ENCODE results near the gene GPC5. TPM values are rescaled to one million over a fixed set of nuclear protein-coding genes. Genes with fewer than 3 reads are reported as not detected.

GPC5 gene
- total and polyA plus RNA-seq, 2 donors (not counting 3 experiments of a cell fraction or from before 2014, with no cell fraction given) = 0.59 to 0.97 TPM

DNA sequence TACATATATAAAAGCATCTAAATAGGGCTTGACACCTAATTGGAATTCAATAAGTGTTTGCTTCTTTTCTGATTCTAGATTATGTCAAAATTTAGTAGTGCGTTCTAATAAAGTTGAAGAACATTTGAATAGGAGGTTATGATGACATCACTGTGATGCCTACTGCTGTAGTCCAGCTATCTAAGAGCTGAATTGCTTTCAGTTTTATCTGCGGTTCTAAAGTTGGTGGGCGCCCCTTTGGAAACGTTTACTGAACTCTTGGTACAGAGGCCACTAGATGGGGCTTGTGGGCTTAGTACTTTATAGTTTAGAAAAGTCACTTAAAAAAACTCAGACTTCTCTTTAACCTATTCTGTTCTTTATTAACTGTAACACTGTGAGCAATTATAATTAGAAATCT lies 776.9 kb downstream of the GPC5 start:
- Histone ChIP-seq H3K9ac (replicated peaks; ENCODE audit: extremely low read depth, insufficient read depth, low read length) (no peak overlapping the region), H3K36me3 (ENCODE audit: control insufficient read depth in 2 of 2, extremely low read depth in 1 of 2, insufficient read depth in 2 of 2, low read length in 2 of 2) (no peaks in the 10 kb centered on the region), H2AFZ (ENCODE audit: low read depth, low read length) (no peak overlapping the region), H3K9me1 (replicated peaks; ENCODE audit: control insufficient read depth, extremely low read depth, insufficient read depth, low read length) (no peaks in the 10 kb centered on the region), H3K4me1 (ENCODE audit: control insufficient read depth, extremely low read depth, insufficient read depth, low read length) (no peaks in the 10 kb centered on the region), H3K27ac (ENCODE audit: insufficient read depth, low read depth, low read length) (no peak overlapping the region), H3K4me2 (ENCODE audit: insufficient read depth, low read length) (no peak overlapping the region), H3K4me3 (replicated peaks in 1 of 3; ENCODE audit: insufficient read depth in 1 of 3, low read depth in 1 of 3, low read length in 3 of 3) (no peak overlapping the region), H3K79me2 (ENCODE audit: control insufficient read depth, insufficient read depth, low read length) (no peaks in the 10 kb centered on the region), H3K9me3 (replicated peaks; ENCODE audit: control insufficient read depth, insufficient read depth, low read length) (no peaks in the 10 kb centered on the region), H4K20me1 (replicated peaks; ENCODE audit: control insufficient read depth, extremely low read depth, insufficient read depth, low read length) (no peaks in the 10 kb centered on the region), H3K27me3 (ENCODE audit: control insufficient read depth in 2 of 2, insufficient read depth in 2 of 2, low read length in 2 of 2) (no peaks in the 10 kb centered on the region)
- no peak for FAIRE-seq
- POLR2A ChIA-PET = no interaction called here
- CTCF ChIA-PET = no interaction called here
- TF ChIP-seq, protein P1, sequence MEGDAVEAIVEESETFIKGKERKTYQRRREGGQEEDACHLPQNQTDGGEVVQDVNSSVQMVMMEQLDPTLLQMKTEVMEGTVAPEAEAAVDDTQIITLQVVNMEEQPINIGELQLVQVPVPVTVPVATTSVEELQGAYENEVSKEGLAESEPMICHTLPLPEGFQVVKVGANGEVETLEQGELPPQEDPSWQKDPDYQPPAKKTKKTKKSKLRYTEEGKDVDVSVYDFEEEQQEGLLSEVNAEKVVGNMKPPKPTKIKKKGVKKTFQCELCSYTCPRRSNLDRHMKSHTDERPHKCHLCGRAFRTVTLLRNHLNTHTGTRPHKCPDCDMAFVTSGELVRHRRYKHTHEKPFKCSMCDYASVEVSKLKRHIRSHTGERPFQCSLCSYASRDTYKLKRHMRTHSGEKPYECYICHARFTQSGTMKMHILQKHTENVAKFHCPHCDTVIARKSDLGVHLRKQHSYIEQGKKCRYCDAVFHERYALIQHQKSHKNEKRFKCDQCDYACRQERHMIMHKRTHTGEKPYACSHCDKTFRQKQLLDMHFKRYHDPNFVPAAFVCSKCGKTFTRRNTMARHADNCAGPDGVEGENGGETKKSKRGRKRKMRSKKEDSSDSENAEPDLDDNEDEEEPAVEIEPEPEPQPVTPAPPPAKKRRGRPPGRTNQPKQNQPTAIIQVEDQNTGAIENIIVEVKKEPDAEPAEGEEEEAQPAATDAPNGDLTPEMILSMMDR (IDR thresholded peaks at IDR 0.05; ENCODE audit: extremely low read depth in 1 of 2, insufficient read depth in 1 of 2, low read depth in 1 of 2, low read length in 2 of 2) = peak in 1 of 2 donors; percentile 1
- TF ChIP-seq EZH2 (IDR thresholded peaks at IDR 0.05; ENCODE audit: borderline replicate concordance, low read depth, low read length, severe bottlenecking) = no peak
- intact Hi-C loops (cut with micrococcal nuclease) = no loop called here
- no TSS peak for BruUV-seq (replicated peaks)
- dilution Hi-C loops (cut with MboI; ENCODE audit: extremely low pct_ligation_motif_present, low sequenced_read_pairs) = no loop called here
- no peak for DNase-seq (ENCODE audit: low read depth, low spot score)

DNA sequence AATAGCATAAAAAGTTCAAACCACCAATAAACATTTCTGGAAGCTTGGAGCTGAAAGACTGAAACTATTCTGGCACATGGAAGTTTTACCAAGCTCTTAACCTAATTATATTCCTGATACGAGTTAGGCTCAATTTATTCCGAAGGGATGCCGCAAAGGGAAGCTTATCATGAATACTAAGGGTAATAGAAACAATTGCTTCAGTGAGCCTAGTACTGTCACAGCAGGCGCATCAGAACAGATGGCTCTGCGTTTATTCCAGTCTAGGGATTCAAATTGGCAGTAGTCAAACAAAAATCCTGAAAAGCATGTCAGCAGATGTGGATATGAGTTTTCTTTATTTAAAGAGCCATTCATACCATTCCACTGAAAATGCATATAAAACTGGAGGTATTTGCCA lies 779.5 kb downstream of the GPC5 start:
- Histone ChIP-seq H3K4me1 (ENCODE audit: control insufficient read depth, extremely low read depth, insufficient read depth, low read length) (no peaks in the 10 kb centered on the region), H3K9me3 (replicated peaks; ENCODE audit: control insufficient read depth, insufficient read depth, low read length) (no peaks in the 10 kb centered on the region), H3K27me3 (ENCODE audit: control insufficient read depth in 2 of 2, insufficient read depth in 2 of 2, low read length in 2 of 2) (no peaks in the 10 kb centered on the region), H3K4me3 (replicated peaks in 1 of 3; ENCODE audit: insufficient read depth in 1 of 3, low read depth in 1 of 3, low read length in 3 of 3) (no peak overlapping the region), H3K36me3 (ENCODE audit: control insufficient read depth in 2 of 2, extremely low read depth in 1 of 2, insufficient read depth in 2 of 2, low read length in 2 of 2) (no peaks in the 10 kb centered on the region), H3K9ac (replicated peaks; ENCODE audit: extremely low read depth, insufficient read depth, low read length) (no peak overlapping the region), H2AFZ (ENCODE audit: low read depth, low read length) (no peak overlapping the region), H3K27ac (ENCODE audit: insufficient read depth, low read depth, low read length) (no peak overlapping the region), H3K4me2 (ENCODE audit: insufficient read depth, low read length) (no peak overlapping the region), H3K9me1 (replicated peaks; ENCODE audit: control insufficient read depth, extremely low read depth, insufficient read depth, low read length) (no peaks in the 10 kb centered on the region), H3K79me2 (ENCODE audit: control insufficient read depth, insufficient read depth, low read length) (no peaks in the 10 kb centered on the region), H4K20me1 (replicated peaks; ENCODE audit: control insufficient read depth, extremely low read depth, insufficient read depth, low read length) (no peaks in the 10 kb centered on the region)
- CTCF ChIA-PET = no interaction called here
- TF ChIP-seq GATA2 (IDR thresholded peaks at IDR 0.05; ENCODE audit: insufficient read depth, insufficient read length, low read depth, low read length) (no peak), MYC (IDR thresholded peaks at IDR 0.05; ENCODE audit: low read depth, low read length) (no peak)
- TF ChIP-seq, protein P1 (IDR thresholded peaks at IDR 0.05; ENCODE audit: extremely low read depth in 1 of 2, insufficient read depth in 1 of 2, low read depth in 1 of 2, low read length in 2 of 2) = no peak
- intact Hi-C loops (cut with micrococcal nuclease) (no loop called here), dilution Hi-C loops (cut with MboI; ENCODE audit: extremely low pct_ligation_motif_present, low sequenced_read_pairs) (no loop called here)
- BruUV-seq (replicated peaks) = no TSS peak
- POLR2A ChIA-PET = no interaction called here
- FAIRE-seq (no peak), DNase-seq (ENCODE audit: low read depth, low spot score) (no peak)

Data from endothelial cell of umbilical vein (primary cell).